ENCODE measurements around the gene CANX. TPM values are rescaled to one million over a fixed set of nuclear protein-coding genes. Genes with fewer than 3 reads are reported as not detected.
"Not testable (repeated sequence)": the region's sequence is repeated elsewhere in the genome, so short reads cannot be mapped to it uniquely, and the experiment has no call there.

Gene CANX
- total and polyA plus RNA-seq, 2 of the 13 experiments (the other 11 are each of a cell fraction or from before 2014, with no cell fraction given): 477 to 680 TPM

- Histone ChIP-seq H3K4me2 (ENCODE audit: low read depth, low read length) (peak overlapping the region; percentile 88), H3K9ac (ENCODE audit: insufficient read depth, low read depth, low read length) (peak overlapping the region; percentile 93), H4K20me1 (ENCODE audit: insufficient read depth, low read length) (peaks cover 23% of the 10 kb centered on the region), H3K79me2 (ENCODE audit: insufficient read depth, low read length) (peaks cover 42% of the 10 kb centered on the region), H3K27ac (ENCODE audit: extremely low read length, insufficient read depth, low read length) (peak overlapping the region; percentile 96), H3K4me1 (ENCODE audit: insufficient read depth, low read length) (peaks cover 45% of the 10 kb centered on the region), H3K4me3 (replicated peaks in 1 of 3; ENCODE audit: insufficient read depth in 1 of 3, low read depth in 2 of 3, low read length in 3 of 3) (peak overlapping the region; percentile 64 to 86 (median 71); a peak in 5 of 6 replicates)
- 0 out of 2 replicates have a peak, but pooled peaks have one; percentile 64 for TF ChIP-seq ZBTB38 (CRISPR knock-in tag; IDR thresholded peaks at IDR 0.05)
- 0 out of 2 replicates have a peak, but pooled peaks have one; percentile 2 for TF ChIP-seq ZNF615 (CRISPR knock-in tag; IDR thresholded peaks at IDR 0.05; ENCODE audit: borderline replicate concordance)
- TF ChIP-seq ZNF460 (CRISPR knock-in tag; IDR thresholded peaks at IDR 0.05; ENCODE audit: borderline replicate concordance): peak; percentile 71; the same call in 1 of the 2 replicates
- DNase-seq (ENCODE audit: low spot score); in situ Hi-C loops (cut with HindIII; ENCODE audit: extremely low pct_ligation_motif_present, low pct_unique_long_range_greater_than_20kb); H3K27me3 ChIP-seq (ENCODE audit: control insufficient read depth in 1 of 2, insufficient read depth in 2 of 2, low read length in 2 of 2); H3K9me3 ChIP-seq (ENCODE audit: low read length); ATAC-seq; H3K36me3 ChIP-seq (replicated peaks in 1 of 2; ENCODE audit: control insufficient read depth in 1 of 2, insufficient read depth in 2 of 2, low read length in 2 of 2); FAIRE-seq; BruUV-seq (replicated peaks); CTCF ChIA-PET (ENCODE audit: low intra/inter-chr PET ratio, low total read pairs); H2AFZ ChIP-seq (ENCODE audit: low read length): not testable (repeated sequence)
- intact Hi-C loops (cut with micrococcal nuclease; ENCODE audit: unreplicated experiment): loop anchor here (5.0 kb wide), 1 partner anchor 75 kb away; the partner anchor contains the start of gene HNRNPH1
- POLR2A ChIA-PET: interaction anchor here (1.1 to 2.8 kb wide), 4 partner anchors 17 to 74 kb away, joined by 3 to 31 read pairs (median 6); partner anchors contain the start of genes CBY3 and HNRNPH1
- 88% methylated on average over 15 of the region's 15 CpGs for WGBS (ENCODE audit: low lambda C conversion rate)
Measured at GRCh38 chr5:179697543-179697942, 1.2 kb upstream of the CANX start.

GRCh38 chr5:179697993-179698934 lies 503 bp upstream of the CANX start:
- intact Hi-C loops (cut with micrococcal nuclease; ENCODE audit: unreplicated experiment) (loop anchor here (1.0 to 5.0 kb wide), 2 partner anchors 18 to 76 kb away; partner anchors contain the start of gene HNRNPH1), in situ Hi-C loops (cut with HindIII; ENCODE audit: extremely low pct_ligation_motif_present, low pct_unique_long_range_greater_than_20kb) (no loop called here)
- Histone ChIP-seq H3K4me2 (ENCODE audit: low read depth, low read length) (peak overlapping the region; percentile 88), H3K4me3 (replicated peaks in 1 of 3; ENCODE audit: insufficient read depth in 1 of 3, low read depth in 2 of 3, low read length in 3 of 3) (peak overlapping the region; percentile 74 to 91 (median 91)), H3K36me3 (replicated peaks in 1 of 2; ENCODE audit: control insufficient read depth in 1 of 2, insufficient read depth in 2 of 2, low read length in 2 of 2) (peaks cover 0 to 5% of the 10 kb centered on the region in 2 experiments; a peak in 1 of 5 replicates), H3K27ac (ENCODE audit: extremely low read length, insufficient read depth, low read length) (peak overlapping the region; percentile 96), H4K20me1 (ENCODE audit: insufficient read depth, low read length) (peaks cover 26% of the 10 kb centered on the region), H3K27me3 (ENCODE audit: control insufficient read depth in 1 of 2, insufficient read depth in 2 of 2, low read length in 2 of 2) (no peaks in the 10 kb centered on the region; a peak in 1 of 5 replicates), H3K9me3 (ENCODE audit: low read length) (no peaks in the 10 kb centered on the region), H2AFZ (ENCODE audit: low read length) (no peak overlapping the region), H3K4me1 (ENCODE audit: insufficient read depth, low read length) (peaks cover 53% of the 10 kb centered on the region), H3K9ac (ENCODE audit: insufficient read depth, low read depth, low read length) (peak overlapping the region; percentile 99), H3K79me2 (ENCODE audit: insufficient read depth, low read length) (peaks cover 49% of the 10 kb centered on the region)
- FAIRE-seq (peak; percentile 79), DNase-seq (ENCODE audit: low spot score) (peak; percentile 98), ATAC-seq (peak; percentile 95)
- 2% methylated on average over 18 of the region's 72 CpGs for WGBS (ENCODE audit: low lambda C conversion rate)
- ChIA-PET CTCF (ENCODE audit: low intra/inter-chr PET ratio, low total read pairs) (no interaction called here), POLR2A (interaction anchor here (1.1 to 6.8 kb wide), 8 partner anchors 17 to 75 kb away, joined by 3 to 42 read pairs (median 18); partner anchors contain the start of genes CBY3, HNRNPH1 and MAML1)
- BruUV-seq (replicated peaks): TSS peak; percentile 94
- no peak; the same call in 1 of the 2 replicates for TF ChIP-seq ZNF460 (CRISPR knock-in tag; IDR thresholded peaks at IDR 0.05; ENCODE audit: borderline replicate concordance)
- no peak for TF ChIP-seq ZBTB40 (IDR thresholded peaks at IDR 0.05)
- peak; percentile 58; the same call in 1 of the 2 replicates for TF ChIP-seq ZBTB40 (CRISPR knock-in tag; IDR thresholded peaks at IDR 0.05)

Data from HepG2 (cell line).